Measurements from ENCODE around the gene TIAM1.

TIAM1 gene

DNA sequence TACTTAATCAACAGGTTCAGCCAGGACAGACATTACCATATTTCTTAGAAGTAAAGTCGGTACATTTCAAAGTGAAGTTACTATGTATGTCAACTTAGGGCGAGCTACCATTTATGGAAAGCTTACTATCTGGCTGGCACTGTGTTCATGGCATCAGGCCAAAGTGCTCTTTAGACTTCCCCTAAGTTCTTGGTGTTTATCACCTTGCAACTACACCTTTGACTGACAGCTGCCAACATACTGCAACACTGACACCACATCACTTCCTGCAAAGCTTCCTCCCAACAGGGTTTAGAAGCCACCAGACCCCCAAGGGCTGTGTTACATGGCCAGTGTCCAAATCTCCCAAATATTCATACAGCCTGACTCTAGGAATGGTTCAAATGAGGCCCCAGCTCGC, 61.0 kb downstream of the TIAM1 start:
- DNase-seq (ENCODE audit: low read depth): no peak

DNA sequence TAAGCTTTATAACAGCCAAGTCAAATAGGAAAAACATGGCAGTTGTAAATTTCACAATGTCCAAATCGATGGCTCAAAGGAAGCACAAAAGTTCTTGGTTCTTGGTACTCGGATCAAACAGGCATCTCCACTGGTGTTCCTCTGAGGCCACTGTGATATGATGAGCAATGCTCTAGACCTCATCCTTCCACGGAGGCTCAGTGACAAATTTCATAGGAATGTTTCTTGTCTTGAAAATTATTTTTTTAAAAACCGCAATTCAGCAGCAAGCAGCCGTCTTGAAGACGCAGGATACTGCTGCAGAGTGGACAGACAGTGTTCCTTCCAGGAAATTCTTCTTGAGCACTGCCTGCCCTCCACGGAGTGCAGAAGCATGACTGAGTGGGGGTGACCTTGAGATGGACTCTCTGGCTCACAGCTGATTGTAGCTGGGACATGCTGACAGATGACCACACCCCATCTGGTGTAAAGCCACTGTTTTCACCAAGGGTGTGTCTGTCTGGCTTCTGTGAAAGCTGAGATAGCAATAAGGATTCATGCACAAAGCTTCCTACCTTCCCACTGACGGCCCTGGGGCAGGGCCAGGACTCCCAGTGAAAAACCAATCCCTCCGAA, 61.9 kb downstream of the TIAM1 start:
- no peak for DNase-seq (ENCODE audit: low read depth)

- no peak for DNase-seq (ENCODE audit: low read depth)
Measured at GRCh38 chr21:31281561-31281960, 62.5 kb downstream of the TIAM1 start.

DNA sequence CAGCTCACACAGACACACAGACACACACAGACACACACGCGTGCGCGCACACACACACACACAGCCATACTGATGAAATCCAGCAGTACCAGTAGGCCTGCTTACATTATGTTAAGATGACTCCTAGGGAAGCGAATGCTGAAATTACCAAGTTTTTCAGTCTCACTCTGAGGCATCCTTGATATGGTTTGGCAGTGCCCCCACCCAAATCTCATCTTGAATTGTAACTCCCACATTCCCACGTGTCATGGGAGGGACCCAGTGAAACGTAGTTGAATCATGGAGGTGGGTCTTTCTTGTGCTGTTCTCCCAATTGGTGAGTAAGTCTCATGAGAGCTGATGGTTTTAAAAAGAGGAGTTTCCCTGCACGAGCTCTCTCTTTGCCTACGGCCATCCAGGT, 64.1 kb downstream of the TIAM1 start:
- DNase-seq (ENCODE audit: low read depth): no peak

- no peak for DNase-seq (ENCODE audit: low read depth)
Measured at GRCh38 chr21:31279214-31279613, 64.8 kb downstream of the TIAM1 start.

DNA sequence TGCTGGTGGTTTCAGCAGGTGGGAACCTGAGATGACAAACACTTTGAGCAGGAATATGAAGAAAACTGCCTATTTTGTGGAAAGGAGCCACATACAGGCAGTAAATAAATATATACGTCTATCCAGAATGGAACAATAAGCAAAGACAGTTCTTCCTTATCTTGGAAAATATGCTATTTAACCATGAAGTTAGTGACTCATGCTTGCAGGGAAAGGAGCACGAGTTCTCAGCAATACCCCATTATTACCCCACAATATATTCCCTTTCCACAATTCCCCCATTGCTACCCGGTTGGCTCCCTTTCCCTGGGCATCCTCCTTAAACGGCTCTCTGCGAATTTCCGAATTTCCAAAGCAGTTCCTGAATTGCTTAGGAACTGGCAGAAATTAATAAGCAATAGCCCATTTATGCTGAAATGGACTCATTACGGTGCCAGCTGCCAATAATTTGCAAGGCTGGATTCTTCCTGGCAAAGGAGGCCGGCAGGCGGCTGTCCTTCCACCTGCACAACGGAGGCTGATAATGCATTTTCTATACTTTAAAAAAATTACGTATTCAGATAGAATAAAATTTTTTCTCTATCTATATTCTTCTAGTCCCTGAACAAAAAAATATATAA, 65.4 kb downstream of the TIAM1 start:
- DNase-seq (ENCODE audit: low read depth): no peak

GRCh38 chr21:31276663-31277062, 67.4 kb downstream of the TIAM1 start:
- DNase-seq (ENCODE audit: low read depth): no peak

DNA sequence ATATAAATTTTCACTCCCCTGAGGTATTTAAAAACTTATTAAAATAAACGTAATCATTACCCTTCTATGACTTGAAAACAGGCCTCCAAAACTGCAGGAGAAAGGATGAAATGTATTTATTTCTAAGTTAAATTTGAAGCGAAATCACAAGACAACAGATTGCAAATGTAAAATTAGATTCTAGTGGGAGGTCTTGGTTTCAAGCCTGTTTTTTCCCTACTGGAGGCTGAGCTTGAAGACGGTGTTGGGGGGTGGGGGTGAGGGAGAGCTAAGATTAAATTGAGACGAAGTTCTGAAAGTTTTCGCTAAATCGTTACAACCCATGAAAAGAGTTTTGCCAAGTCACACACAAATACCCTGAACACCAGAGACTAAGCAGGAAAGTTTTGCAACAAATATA, 68.2 kb downstream of the TIAM1 start:
- DNase-seq (ENCODE audit: low read depth): no peak

DNA sequence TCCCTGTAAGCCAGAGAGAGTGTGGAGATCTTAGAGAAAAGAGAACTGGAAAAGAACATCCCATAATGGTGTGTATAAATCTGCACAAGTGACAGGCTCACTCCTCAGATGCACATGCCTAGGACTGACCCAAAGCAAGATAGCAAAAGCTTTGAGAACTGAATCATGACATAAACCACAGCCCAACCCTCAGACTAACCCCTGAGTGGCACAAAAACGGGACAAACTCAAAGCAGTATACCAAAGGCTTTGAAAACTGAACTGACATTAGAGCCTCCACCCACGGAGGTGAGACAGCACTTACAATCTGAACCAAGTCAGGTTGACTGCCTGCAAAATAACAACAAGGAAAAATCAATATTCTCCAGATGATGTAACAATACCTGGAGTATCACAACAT, 70.8 kb downstream of the TIAM1 start:
- no peak for DNase-seq (ENCODE audit: low read depth)

DNA sequence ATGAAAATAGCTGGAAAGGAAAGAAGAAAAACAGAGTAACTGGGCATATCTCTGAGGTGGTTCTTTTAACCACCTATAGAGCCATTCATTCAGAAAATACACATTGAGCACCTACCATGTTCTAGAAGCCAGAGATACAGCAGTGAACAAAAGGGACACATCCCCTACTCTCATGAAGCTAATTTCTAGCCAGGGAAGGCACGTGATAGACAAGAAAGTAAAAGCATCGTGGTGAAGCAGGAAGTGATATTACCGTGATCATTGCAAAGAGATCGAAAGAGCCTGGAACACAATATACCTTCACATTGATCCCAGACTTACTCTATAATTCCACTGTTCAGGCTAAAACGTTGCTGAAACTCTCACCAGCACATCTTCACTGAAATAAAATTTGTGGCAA, 76.0 kb downstream of the TIAM1 start:
- DNase-seq (ENCODE audit: low read depth): no peak

DNA sequence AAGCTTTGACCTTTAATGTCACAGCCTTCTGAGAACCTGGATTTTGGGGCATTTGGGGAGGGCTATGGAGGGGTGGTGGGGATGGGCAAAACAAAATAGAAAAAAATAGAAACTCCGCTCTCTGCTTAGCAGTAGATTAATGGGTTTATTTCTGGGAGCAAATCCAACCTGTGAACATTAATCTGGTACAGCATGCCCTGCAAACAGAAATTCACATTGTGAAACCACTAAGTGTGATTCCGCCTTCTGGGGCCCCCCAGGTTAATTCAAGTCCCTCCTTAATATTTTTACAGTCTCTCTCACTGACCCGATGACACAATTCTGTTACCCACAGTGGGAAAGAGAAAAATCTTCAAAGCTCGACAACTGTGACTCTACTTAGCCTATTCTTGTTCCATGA, 76.4 kb downstream of the TIAM1 start:
- no peak for DNase-seq (ENCODE audit: low read depth)

- no peak for DNase-seq (ENCODE audit: low read depth)
Measured at GRCh38 chr21:31266241-31266640, 77.8 kb downstream of the TIAM1 start.

DNA sequence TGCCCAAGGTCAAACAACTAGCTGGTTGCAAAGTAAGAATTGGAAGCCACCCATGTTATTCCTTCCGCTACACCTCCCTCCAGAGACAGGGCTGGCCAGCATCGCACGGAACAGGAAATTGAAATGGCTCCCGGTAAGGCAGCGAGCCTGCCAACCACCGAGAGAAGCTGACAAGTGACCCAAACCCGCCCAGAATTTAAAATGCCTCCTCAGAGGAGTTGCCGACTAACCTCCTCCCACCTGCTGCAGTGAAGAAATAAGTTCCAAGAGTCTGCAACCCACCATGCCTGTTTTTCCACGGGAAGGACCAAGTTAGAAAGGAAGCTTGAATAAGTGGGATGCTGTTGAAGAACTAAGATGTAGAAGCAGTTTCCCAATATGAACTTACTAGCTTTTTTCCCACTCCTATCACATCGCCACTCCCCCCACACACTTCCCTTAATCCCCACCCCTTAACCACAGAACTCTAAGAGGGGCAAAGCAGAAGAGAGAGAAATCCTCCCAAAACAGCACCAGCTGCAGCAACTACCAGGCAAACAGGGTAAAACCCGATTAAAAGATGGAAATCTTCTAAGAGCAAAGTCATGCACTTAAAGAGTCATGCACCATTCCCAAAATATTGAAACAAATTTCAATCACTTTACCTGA, 78.6 kb downstream of the TIAM1 start:
- no peak for DNase-seq (ENCODE audit: low read depth)

DNA sequence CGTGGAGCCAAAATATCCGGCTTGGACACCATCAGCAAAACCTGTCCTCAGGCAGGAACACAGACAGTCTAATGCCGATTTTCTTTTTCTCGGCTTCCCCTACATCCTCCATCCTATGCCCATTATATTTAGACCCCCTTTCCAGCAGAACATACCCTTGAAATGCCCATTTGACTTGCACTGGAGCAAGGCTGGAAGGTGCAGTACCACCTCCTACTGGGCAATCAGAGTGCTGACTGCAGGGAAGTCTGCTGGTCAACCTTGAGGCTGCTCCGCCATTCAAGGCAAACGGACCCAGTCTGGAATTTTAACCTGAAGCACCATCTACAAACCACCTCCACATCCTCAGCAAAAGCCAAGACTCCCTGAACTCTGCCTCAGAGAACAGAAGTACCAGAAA, 79.5 kb downstream of the TIAM1 start:
- DNase-seq (ENCODE audit: low read depth): no peak

GRCh38 chr21:31262728-31263127, 81.3 kb downstream of the TIAM1 start:
- no peak for DNase-seq (ENCODE audit: low read depth)

DNA sequence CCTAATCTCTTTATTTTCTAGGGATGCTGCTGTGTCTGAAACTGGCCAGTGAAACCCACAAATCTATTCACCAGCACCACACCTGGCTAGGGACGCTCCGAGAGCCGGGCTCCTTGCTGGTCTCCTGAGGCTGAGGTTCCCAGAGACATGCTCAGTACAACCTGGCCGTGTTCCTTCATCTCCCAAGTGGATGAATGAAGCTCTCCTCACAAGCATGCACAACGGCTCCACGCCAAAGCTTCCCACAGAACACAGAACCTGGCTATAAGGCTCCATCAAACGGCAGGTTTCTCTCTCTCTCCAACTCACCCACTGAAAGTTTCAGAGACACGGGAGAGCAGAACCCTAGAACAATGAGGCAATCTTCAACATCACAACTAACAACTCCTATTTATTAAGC, 82.3 kb downstream of the TIAM1 start:
- no peak for DNase-seq (ENCODE audit: low read depth)

GRCh38 chr21:31260790-31261189, 83.3 kb downstream of the TIAM1 start:
- no peak for DNase-seq (ENCODE audit: low read depth)

DNA sequence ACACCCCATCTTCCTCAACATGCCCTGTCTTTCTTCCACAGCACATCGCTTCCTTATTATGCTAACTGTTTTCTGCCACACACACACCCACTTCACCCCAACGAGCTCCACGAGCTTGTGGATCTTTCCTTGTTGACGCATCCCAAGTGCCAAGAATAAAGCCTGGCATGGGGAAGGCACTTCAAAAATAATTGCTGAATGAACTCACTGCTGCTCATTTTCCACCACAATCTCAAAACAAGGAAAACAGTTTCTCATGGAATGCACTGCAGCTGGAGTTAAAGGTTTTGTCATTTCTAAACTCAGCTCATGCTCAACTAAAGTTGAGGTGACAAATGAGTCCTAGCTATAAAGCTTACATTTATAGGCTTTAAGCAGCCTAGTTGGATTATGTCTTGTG, 86.0 kb downstream of the TIAM1 start:
- no peak for DNase-seq (ENCODE audit: low read depth)

DNA sequence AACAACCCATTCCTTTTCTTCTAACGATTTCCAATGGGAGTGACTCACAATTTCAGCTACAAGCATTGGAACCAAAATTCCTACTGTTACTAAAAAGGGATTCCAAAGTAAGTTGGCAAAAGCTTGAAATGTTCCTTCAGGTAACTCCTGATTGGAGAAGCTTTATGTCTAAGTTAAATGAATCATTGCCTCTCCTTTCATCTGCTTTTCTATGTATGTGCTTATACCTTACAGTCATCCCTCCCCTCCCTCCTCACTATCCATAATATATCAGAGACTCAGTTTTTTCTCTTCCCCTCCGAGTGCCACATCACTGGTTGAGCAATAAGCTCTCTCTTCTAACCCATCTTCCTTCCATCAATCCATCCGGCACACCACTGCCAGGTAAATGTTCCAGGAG, 86.8 kb downstream of the TIAM1 start:
- DNase-seq (ENCODE audit: low read depth): no peak

DNA sequence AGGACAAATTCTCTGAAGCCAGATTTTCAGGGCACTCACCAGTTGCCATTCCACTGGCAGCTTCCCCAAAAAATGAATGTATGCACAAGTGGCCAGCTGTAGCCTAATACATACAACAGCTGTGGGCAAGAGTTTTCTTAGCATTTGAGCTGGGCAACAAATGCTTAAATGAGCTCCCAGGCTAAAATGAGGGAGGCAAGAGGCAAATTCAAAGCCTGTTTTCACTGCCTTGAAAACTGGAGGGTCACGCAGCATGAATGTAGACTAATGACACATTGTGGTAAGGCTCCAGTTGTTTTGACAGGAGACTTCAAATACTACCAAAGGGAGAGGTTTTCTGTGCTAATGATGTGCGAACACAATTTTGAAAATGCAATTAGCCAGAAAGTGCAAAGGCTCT, 88.2 kb downstream of the TIAM1 start:
- DNase-seq (ENCODE audit: low read depth): no peak

- DNase-seq (ENCODE audit: low read depth): no peak
Measured at GRCh38 chr21:31255036-31255435, 89.0 kb downstream of the TIAM1 start.

- no peak for DNase-seq (ENCODE audit: low read depth)
Measured at GRCh38 chr21:31254131-31254530, 89.9 kb downstream of the TIAM1 start.

DNA sequence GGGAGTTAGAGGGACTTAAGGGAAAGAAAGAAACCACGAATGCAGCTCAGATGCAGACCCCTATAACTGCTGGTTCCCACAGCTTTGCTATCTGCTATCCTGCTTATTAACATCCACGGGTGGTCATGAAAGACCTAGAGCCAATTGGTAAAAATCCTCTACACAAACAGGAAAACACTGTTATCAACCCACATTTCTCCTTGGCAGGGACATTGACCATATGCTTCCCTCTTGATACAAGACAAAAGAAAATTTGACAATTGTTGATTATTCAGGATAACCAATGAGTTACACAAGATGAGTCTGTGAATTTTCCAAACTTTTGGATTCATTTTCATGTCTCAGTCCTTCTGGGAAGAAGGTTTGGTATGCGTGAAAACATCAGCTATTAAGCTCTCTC, 90.4 kb downstream of the TIAM1 start:
- no peak for DNase-seq (ENCODE audit: low read depth)

DNA sequence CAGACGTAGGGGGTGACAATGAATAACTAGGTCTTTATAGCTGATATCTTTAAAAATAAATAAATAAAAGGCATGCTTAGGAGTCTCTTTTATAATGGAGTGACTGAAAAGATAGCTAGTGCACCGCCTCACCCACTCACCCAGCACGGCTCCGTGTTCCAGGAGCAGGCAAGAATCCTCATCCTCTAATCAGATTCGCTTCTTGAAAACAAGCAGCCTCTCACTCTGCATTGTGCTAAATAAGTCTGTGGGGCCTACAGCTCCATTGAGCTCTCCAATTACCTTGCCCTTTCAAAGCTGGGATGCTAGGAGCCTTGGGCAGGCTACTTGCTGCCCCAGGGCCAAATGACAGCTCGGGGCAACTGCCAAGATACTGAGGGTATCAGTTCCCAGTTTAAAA, 91.5 kb downstream of the TIAM1 start:
- no peak for DNase-seq (ENCODE audit: low read depth)
